GM12865 (cell line): ENCODE measurements around the gene SAXO1.

Experiments used
- DNase-seq: peaks from one replicate; pipeline ENCODE4 v3.0.0; 2010; ENCODE audit warnings: low read depth
- H3K4me3 ChIP-seq: 2 replicates; pipeline ENCODE4 v1.5.1; 2011; ENCODE audit warnings: mild to moderate bottlenecking, low read depth, low read length, control low read depth
- TF ChIP-seq, protein P1 (sequence below): IDR thresholded peaks from 2 replicates; pipeline ENCODE4 v1.5.1; 2011; ENCODE audit warnings: low read length, control low read depth, low read depth, inconsistent platforms; ENCODE audit not compliant: insufficient read depth; ENCODE audit errors: missing control alignments

Gene SAXO1

DNA sequence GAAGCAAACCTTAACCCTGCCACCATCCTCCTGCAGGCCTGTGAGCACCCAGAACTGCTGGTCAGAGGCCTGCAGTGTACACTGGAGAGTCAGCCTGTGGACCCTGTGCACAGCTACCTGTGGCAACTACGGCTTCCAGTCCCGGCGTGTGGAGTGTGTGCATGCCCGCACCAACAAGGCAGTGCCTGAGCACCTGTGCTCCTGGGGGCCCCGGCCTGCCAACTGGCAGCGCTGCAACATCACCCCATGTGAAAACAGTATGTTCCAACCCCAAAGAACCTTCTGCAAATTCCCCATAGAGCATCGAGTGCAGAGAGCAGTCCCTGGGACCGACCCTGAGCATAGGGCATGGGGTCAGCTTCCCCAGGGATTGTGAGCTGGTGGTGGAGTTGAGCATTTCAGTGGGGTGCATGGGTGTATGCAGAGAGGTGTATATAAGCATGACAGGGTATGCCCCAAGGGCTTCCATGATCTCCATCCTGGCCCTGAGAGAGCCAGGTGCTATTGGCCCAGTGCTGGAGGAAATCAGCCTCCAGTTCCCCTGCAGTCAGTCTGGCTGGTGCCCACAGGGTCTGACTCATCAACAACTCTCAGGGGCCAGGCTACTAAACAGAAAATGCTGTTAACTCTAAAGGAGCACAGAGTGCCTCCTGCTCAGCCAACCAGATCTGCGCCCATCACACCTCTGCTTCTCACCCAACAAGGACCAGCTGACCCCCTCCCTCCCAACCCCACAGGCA is 126.2 kb downstream of the SAXO1 start:
- TF ChIP-seq, protein P1, sequence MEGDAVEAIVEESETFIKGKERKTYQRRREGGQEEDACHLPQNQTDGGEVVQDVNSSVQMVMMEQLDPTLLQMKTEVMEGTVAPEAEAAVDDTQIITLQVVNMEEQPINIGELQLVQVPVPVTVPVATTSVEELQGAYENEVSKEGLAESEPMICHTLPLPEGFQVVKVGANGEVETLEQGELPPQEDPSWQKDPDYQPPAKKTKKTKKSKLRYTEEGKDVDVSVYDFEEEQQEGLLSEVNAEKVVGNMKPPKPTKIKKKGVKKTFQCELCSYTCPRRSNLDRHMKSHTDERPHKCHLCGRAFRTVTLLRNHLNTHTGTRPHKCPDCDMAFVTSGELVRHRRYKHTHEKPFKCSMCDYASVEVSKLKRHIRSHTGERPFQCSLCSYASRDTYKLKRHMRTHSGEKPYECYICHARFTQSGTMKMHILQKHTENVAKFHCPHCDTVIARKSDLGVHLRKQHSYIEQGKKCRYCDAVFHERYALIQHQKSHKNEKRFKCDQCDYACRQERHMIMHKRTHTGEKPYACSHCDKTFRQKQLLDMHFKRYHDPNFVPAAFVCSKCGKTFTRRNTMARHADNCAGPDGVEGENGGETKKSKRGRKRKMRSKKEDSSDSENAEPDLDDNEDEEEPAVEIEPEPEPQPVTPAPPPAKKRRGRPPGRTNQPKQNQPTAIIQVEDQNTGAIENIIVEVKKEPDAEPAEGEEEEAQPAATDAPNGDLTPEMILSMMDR, result no peak
- peak; percentile 9 for DNase-seq
- no peak overlapping the region for H3K4me3 ChIP-seq

DNA sequence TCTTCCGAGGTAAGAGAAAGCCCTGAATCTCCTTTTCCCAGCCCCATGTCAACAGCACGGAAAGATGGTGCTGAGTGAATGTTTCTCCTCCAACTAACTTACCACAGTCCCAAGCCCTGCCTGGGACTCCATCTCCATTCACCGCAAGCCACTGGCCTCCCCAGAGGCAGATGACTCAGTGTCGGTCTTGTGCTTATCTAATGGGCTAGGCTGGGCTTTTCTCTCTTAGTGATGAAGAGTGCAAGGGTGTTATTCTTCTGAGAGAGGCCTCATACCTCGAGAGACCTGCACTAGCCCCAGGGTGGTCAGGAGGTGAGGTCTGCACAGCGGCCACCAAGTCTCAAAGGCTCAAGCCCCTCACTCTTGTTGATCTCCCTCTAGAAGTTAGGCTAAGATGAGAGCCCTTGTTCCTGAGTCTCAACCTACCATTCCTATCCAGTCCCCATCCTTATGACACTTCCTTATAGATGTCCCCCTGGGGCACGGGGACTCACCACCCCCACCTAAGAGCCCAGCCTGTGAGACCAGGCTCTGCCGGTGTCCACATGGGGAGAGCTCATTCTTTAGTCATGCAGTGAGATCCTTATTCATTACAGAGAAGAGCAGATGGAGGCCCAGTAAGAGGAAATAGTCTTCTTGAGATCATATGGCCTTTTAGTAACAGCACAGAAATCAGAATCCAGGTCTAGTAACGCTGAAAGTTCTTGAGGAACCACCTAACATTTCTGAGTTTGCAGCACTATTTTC is 127.0 kb downstream of the SAXO1 start:
- H3K4me3 ChIP-seq, result no peak overlapping the region
- TF ChIP-seq, protein P1, result no peak
- no peak for DNase-seq

DNA sequence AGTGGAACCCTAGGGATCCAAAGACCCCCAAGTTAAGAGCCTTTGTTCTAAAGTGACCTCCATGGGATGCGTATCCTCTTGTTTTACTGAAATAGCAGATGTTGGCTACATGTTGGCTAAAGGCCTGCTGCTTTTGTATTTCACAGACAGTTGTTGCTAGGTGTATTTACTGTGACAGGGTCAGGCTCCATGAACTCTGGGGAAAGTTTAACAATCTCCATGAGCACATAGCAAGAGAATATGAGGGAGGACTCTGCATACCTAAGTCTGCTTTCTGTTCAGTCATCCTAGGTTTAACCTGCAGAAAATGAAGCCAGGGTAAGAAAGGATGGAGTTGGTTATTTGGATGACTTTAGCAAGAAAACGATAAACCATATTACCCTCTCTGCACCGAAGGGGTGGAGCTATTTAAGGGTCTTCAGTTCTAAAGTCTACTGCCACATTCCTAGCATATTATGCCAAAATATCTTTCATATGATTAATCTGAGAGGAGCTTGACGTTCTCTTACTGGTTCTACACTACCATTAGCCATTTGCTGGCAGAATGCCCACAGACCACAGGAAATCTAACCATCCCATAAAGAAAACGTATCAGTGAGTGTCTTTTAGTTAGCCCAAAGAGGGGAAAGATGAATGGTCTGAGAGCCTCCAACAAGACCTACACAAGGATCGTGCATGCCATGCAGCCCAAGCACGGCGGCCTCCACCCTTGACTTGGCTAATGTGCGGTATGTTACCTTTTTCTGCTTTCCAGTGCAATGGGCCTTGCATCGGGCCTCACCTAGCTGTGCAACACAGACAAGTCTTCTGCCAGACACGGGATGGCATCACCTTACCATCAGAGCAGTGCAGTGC is 127.8 kb downstream of the SAXO1 start:
- no peak overlapping the region for H3K4me3 ChIP-seq
- no peak for DNase-seq

DNA sequence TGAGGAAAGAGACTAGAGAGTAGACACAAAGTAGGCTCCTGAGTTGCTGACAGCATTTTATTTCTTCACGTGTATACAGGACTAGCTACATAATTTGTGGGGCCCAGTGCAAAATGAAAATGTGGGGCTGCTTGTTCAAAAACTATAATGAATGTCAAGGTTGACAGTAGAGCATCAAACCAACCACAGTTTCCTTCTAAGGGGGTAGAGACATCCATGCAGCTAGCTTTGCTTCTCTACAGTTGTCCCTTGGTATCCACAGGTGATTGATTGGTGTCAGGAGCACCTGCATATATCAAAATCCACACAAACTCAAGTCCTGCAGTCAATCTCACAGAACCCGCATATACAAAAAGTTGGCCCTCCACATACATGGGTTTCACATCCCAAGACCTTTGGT is 129.6 kb downstream of the SAXO1 start:
- no peak overlapping the region for H3K4me3 ChIP-seq
- DNase-seq, result no peak
- TF ChIP-seq, protein P1, result no peak

More for the DNA sequence above, 127.8 kb downstream of the SAXO1 start:
- TF ChIP-seq, protein P1, result no peak

DNA sequence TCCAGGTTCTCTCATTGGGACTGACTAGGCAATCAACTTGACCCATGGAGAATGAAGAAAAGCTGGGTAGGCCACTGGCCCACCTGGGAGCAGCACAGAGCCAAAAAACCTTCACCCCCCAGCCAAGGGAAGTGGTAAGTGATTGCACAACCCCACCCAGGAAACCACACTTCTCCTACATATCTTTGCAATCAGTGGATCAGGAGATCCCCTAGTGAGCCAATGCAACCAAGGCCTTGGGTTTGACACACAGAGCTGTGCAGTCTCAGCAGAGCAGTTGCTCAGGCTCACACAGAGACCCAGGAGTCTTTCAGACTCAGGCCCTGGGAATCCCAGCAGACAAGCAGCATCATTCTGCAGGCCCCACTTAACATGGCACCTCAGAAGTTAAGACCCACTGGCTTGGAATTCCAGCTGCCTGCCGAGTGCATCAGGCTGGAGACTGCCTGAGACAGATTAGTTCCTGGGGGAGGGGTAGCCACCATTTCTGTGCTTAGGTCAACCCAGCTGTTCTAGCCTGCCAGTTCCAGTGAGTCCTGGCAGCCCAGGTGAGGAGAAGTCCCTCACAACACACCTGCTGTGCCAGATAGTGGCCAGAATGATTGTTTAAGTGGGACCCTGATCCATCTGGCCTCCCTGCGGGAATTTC is 136.4 kb downstream of the SAXO1 start:
- no peak overlapping the region for H3K4me3 ChIP-seq
- DNase-seq, result peak; percentile 20
- TF ChIP-seq, protein P1, result no peak

DNA sequence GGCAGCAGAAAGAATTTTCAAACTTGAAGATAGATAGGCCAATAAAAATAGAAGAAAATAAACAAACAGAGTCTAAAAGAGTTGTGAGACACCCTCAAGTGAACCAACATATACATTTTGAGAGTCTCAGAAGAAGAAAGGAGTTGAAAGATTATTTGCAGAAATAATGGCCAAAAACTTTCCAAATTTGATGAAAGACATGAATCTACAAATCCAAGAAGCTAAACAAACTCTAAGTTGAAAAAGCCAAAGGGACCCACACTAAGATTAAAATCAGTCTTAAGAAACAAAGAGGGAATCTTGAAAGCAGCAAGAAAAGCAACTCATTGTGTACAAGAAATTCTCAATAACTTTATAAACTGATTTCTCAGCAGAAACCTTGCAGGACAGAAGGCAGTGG is 137.0 kb downstream of the SAXO1 start:
- no peak overlapping the region for H3K4me3 ChIP-seq
- TF ChIP-seq, protein P1, result no peak
- DNase-seq, result no peak
